PFSK-1 (cell line): ENCODE data around the gene ARHGEF35.

Source experiments
- FOXP2 ChIP-seq: optimal IDR thresholded peaks from 2 replicates; pipeline ENCODE3; 2011; ENCODE audit warnings: borderline replicate concordance, control low read depth, inconsistent platforms; ENCODE audit not compliant: insufficient read depth; ENCODE audit errors: extremely low read length, extremely low read depth
- POLR2AphosphoS5 ChIP-seq: IDR thresholded peaks from 2 replicates; pipeline ENCODE4 v1.6.1; 2012; ENCODE audit warnings: low read depth, mild to moderate bottlenecking, control low read depth, low read length, moderate library complexity
- SIN3A ChIP-seq: IDR thresholded peaks from 2 replicates; pipeline ENCODE4 v1.6.1; 2012; ENCODE audit warnings: mild to moderate bottlenecking, low read length, moderate library complexity, borderline replicate concordance; ENCODE audit not compliant: insufficient read depth
- TAF1 ChIP-seq: IDR thresholded peaks from 2 replicates; pipeline ENCODE4 v1.6.1; 2012; ENCODE audit warnings: low read length, control low read depth, borderline replicate concordance; ENCODE audit not compliant: insufficient read depth
- TF ChIP-seq, protein P1 (sequence below), 2 experiments: IDR thresholded peaks; 2 replicates each; pipeline versions ENCODE4 v1.6.1 to v1.8.0; 2011 to 2012; ENCODE audit warnings: low read depth in 2 of 2, low read length in 2 of 2, control low read depth in 1 of 2, inconsistent platforms in 1 of 2, mild to moderate bottlenecking in 1 of 2, moderate library complexity in 1 of 2; ENCODE audit not compliant: insufficient read depth in 1 of 2

DNA sequence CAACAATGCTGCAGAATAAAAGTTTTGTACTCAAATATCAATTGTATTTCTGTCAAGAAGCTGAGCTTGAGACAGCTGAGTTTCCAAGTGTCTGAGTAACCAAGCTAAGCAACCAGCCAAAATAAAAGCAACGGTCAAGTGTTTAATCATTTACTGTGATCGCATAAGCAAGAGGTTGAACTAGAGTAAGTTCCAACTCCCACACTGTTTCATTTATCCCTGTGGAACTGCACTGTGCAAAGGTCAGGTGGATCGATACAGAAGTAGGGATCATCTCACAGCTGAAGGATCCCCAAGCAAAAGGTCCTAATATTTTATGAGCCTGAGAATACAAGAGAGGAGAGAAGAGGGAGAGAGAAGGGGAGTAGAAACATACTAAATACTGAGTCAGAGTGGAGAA, 51.2 kb downstream of the ARHGEF35 start:
- TF ChIP-seq, protein P1, sequence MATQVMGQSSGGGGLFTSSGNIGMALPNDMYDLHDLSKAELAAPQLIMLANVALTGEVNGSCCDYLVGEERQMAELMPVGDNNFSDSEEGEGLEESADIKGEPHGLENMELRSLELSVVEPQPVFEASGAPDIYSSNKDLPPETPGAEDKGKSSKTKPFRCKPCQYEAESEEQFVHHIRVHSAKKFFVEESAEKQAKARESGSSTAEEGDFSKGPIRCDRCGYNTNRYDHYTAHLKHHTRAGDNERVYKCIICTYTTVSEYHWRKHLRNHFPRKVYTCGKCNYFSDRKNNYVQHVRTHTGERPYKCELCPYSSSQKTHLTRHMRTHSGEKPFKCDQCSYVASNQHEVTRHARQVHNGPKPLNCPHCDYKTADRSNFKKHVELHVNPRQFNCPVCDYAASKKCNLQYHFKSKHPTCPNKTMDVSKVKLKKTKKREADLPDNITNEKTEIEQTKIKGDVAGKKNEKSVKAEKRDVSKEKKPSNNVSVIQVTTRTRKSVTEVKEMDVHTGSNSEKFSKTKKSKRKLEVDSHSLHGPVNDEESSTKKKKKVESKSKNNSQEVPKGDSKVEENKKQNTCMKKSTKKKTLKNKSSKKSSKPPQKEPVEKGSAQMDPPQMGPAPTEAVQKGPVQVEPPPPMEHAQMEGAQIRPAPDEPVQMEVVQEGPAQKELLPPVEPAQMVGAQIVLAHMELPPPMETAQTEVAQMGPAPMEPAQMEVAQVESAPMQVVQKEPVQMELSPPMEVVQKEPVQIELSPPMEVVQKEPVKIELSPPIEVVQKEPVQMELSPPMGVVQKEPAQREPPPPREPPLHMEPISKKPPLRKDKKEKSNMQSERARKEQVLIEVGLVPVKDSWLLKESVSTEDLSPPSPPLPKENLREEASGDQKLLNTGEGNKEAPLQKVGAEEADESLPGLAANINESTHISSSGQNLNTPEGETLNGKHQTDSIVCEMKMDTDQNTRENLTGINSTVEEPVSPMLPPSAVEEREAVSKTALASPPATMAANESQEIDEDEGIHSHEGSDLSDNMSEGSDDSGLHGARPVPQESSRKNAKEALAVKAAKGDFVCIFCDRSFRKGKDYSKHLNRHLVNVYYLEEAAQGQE (IDR thresholded peaks at IDR 0.05; ENCODE audit: insufficient read depth in 1 of 2, low read depth in 2 of 2, low read length in 2 of 2): no peak
- TF ChIP-seq POLR2AphosphoS5: no peak
- no peak for TF ChIP-seq SIN3A
- TF ChIP-seq TAF1: no peak
- TF ChIP-seq FOXP2: no peak
